Measurements from ENCODE around the gene E2F6.
A peak's percentile ranks its signal among the peaks of the same experiment; 100 is the strongest.

Gene E2F6, protein sequence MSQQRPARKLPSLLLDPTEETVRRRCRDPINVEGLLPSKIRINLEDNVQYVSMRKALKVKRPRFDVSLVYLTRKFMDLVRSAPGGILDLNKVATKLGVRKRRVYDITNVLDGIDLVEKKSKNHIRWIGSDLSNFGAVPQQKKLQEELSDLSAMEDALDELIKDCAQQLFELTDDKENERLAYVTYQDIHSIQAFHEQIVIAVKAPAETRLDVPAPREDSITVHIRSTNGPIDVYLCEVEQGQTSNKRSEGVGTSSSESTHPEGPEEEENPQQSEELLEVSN

DNA sequence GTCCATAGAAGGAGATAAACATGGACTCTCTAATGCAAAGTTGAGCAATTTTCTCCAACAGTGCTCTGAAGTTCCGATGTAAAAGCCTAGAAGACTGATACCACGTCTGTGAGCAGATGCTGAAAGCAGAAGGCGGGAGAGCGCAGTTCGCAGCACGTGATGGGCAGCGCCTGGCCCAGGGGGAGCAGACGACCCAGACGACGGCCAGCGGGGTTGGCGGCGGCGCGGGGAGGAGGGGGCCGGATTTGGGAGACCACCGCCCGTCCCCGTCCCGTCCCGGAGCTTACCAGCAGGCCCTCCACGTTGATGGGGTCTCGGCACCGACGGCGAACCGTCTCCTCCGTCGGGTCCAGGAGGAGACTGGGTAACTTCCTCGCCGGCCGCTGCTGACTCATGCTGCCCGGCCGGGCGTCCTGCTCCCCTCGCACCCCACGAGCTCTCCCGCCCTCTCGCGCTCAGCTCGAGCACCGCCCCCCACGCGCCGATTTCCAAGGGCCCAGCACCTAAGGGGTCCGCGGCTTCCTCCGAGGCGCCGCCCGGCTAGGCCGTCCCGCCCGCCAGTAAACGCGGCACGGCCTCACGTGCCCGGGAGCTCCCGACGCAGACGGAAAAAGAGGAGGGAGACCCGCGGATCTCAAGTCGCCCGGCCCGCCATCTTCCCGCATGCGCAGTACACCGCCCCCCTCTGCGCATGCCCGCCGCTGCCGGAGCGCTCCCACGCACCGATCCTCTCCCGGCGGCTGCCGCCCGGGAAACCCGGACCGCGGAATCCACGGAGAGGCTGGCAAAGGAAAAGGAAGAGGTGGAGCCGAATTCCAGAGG, at the start of gene E2F6:
Gene E2F6, minus strand, starts transcription at position 677 of the 822 bp plus-strand sequence. Its CDS starts 282 bp downstream, at position 395.
- peak within 1 kb of the TSS; percentile 61 for H3K4me3 ChIP-seq (ENCODE audit: low read depth, low read length)
- peak; percentile 66 for DNase-seq (ENCODE audit: low read depth)

DNA sequence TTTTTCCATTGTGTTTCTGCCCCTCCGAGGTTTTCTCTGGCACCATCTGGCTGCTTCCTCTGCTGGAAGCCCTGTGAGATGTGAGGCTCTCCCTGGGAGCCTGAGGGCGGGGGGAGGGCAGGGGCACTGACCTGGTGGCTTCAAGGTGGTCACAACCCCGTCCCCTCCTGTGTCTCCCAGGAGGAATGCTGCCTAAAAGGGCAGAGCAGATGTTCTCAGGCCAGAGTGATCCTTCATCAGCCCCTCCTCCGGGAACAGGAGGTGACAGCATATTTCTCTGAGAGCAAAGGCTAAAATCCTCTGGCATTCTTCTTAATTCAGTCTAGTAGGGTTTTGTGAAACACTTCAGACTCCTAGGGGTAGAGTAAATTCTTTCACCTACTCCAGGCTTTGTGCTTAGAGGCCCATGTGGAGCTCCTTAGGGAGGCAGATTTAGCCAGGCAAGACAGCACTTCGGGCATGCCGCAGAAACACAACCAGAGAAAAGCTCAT, 49.6 kb upstream of the E2F6 start:
- no peak overlapping the region for H3K4me3 ChIP-seq (ENCODE audit: low read depth, low read length)
- DNase-seq (ENCODE audit: low read depth): no peak

DNA sequence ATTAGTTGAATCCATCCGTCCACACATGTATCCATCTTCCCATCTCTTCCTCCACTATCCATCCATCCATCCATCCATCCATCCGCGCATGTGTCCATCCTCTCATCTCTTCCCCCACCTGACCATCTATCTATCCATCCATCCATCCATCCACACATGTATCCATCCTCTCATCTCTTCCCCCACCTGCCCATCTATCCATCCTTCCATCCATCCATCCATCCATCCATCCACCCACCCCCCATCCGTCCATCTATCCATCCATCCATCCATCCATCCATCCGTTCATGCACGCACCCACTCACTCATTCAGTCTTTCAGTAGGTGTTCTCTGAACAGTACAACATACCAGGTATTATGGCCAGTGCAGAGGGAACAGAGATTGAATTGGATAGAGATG, 48.9 kb upstream of the E2F6 start:
- H3K4me3 ChIP-seq (ENCODE audit: low read depth, low read length): no peak overlapping the region
- DNase-seq (ENCODE audit: low read depth): no peak

DNA sequence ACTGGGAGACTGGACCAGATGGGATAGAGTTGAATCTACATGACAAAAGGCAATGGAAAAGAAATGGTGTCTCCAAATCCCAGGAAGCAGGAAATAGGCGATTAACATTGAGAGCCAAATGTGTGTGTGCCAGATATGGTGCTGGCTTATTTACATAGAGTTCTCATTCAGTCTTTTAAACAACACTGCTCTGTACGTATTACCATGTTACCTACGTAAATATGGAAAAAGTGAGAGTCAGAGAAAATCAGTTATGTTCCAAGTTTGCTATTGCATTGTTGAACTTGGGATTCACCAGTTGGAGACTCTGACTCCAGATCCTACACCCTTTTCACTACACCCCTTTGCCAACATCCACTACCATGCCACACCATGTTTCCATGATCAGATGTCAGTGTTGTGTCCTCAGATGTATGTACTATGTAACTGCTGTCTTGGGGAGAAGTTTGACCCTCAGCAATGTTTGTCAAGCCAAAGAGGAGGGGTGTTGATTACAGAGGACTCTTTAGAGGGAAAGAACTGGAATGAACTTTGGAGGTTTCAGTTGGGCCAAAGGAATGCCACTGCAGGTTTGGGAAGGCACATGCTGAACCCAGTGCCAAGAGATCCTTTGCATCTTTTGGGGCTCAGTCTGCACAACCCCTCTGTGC, 48.2 kb upstream of the E2F6 start:
- H3K4me3 ChIP-seq (ENCODE audit: low read depth, low read length): no peak overlapping the region
- DNase-seq (ENCODE audit: low read depth): no peak

DNA sequence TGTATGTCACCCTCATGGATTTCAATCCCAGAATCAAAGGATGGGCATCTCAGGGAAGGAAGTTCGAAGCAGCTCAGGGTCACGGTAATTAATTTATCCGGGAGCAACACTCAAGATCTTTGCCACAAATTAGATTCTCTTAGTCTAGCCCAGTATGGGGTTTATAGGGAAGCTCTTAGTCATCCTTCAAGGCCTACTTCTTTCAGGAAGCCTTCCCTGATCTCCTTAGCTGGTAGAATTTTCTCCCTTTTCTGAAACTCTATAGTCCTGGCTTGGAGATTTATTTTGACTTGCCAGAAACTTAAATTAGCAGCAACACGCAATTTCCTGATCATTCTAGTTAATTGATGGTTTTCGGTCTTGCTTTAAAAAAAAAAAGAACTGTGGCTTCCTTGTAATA, 47.4 kb upstream of the E2F6 start:
- H3K4me3 ChIP-seq (ENCODE audit: low read depth, low read length): no peak overlapping the region
- DNase-seq (ENCODE audit: low read depth): no peak

DNA sequence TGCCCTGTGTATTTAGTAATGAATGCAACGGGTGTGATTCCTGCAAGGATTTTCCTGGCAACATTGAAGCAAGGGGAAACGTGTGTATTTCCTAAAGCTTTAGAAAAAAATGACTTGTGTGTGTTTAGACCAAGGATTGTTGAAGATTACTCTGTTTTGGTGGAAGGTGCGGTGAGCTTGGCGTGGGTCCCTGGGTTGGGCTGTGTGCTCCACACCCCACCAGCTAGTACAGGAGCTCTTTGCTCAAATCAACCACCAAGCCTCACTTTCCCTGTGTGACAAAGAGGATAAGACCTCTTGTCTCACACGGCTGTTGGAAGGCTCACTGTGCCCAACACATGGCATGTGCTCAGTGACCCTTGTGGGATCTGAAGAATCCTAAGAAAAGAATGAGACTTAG, 46.5 kb upstream of the E2F6 start:
- no peak for DNase-seq (ENCODE audit: low read depth)
- H3K4me3 ChIP-seq (ENCODE audit: low read depth, low read length): no peak overlapping the region

DNA sequence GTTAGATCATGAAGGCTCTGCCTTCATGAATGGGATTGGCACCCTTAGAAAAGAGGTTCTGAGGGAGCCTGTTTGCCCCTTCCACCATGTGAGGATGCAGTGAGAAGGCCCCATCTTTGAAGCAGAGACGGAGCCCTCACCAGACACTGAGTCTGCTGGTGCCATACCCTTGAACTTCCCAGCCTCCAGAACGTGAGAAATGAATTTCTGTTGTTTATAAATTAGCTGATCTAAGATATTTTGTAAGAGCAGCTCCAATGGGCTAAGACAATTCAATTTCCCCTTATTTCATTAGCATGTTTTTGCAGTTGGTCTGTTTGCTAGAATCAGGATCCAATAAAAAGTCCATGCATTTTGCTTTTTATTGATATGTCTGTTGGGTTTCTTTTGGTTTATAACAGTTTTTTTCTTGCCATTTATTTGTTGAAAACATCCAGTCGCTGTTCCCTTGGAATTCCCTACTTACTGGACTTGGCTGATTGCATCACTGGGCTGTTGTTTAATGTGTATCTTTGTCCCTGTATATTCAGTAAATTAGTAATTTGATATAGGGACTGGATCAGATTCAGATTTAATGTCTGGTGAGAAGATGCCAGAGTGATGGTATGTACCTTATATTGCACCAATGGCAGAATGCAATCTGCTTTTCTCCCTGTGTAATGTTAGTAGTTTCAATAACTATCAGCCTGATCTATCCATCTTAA, 43.8 kb upstream of the E2F6 start:
- H3K4me3 ChIP-seq (ENCODE audit: low read depth, low read length): no peak overlapping the region
- DNase-seq (ENCODE audit: low read depth): no peak

DNA sequence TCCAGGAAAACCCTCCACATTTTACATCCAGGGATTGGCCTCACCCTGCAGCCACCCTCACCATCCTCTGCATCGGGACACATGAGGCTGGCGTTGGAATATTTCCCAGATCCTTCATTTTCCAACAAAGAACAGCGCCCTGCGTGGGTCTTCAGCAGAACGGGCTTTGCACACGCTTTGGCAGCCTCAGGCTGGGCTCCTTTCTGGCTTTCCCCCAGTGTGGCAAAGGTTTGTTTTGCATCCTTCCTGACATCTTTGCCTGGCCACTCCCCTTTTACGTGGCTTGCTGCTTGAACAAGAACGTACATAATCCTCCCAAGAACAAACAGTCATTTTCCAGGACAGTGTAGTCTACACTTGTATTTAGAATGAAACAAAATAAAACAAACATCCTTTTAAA, 42.3 kb upstream of the E2F6 start:
- DNase-seq (ENCODE audit: low read depth): no peak
- H3K4me3 ChIP-seq (ENCODE audit: low read depth, low read length): no peak overlapping the region

DNA sequence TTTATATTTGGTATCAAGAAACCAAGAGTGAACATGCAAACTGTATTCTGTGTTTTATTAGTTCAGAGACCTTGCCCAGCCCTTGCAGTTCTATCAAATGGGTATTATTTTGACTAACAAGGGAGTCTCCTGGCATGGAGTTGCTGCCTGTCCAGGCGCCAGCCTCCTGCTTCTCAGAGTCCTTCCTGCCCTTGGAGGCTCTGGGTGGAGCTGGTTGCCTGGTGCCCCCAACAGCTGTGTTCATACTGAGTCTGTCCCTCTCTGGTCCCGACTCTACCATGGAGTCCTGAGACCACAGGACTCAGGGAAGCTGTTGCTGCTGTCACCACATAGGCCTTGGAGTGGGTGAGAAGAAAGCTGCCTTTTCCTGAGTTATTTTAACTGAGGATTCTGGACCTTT, 41.6 kb upstream of the E2F6 start:
- no peak for DNase-seq (ENCODE audit: low read depth)
- no peak overlapping the region for H3K4me3 ChIP-seq (ENCODE audit: low read depth, low read length)

DNA sequence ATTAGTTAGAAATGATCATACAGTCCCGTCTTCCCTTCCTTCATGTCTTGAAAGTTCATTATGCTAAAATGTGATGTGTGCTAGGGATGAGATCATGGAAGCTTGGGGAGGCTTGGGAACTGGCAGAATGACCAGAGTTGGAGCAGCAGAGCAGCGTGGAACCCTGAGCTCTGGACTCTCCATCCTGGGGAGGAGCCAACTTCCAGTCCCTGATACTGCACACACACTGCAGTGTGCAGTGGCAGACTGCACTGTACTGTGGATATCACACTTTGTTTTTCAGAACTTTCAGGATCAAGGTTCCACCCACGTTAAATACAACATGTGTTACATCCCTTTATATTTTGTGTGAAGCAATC, 40.6 kb upstream of the E2F6 start:
- no peak overlapping the region for H3K4me3 ChIP-seq (ENCODE audit: low read depth, low read length)
- no peak for DNase-seq (ENCODE audit: low read depth)

DNA sequence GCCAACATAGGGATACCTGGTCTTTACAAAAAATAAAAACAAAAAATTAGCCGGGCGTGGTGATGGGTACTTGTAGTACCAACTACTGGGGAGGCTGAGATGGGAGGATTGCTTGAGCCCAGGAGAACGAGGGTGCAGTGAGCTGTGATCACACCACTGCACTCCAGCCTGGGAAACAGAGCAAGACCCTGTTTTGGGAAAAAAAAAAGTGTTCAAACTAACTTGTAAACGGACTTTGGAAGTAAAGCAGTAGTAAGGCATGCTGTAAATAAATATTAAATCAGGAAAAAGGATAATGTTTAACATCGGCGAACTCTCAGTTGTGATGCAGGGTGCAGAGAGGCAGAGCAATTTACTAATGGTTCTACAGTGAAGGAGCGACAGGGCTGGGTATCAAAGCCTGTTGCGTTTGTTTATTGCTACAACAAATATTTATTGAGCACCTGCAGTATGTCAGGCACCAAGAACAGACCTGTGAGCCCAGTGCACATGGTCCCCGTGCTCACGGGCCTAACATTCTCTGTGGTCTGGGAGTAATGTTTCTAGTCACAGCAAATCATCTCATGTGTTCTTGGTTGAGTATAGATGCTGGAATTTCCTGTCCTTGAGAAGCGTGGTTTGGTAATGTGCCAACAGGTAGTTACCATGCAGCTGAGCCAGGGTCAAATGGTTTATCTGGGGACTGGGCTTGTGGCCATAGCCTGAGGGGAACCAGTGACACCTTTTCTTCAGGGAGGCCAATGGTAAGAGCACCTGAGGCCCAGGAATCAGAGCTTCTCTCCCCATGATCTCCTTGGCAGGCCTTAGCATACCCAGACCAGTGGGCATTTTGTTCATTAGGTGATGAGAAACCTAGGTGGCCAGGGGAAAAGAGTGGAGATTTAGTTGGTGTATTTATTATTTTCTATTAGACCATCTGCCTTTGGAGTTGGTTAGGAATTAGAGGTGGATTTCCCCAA, 40.0 kb upstream of the E2F6 start:
- DNase-seq (ENCODE audit: low read depth): no peak
- no peak overlapping the region for H3K4me3 ChIP-seq (ENCODE audit: low read depth, low read length)

DNA sequence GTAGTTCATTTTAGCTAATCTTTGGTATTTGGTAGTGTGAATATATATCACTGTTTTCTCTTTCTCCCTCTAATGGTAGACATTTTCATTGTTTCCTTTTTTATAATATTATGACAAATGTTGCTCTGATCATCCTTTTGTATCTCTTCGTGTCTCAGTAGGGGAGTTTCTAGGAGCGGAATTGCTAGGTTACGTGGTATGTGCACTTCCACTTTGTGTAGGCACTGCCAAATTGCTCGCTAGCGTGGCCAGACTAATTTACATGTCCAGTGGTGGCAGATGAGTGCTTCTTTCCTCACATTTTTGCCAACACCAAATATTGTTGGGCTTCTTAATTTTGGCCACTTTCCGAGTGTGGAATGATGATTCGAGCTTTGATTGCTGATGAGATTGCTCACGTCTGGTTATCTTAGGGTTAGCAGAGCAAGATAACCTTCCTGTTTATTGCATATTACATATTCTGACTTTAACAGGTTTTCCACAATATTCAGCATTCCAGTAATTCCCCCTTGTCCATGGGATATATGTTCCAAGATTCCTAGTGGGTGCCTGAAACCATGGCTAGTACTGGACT, 37.5 kb upstream of the E2F6 start:
- no peak overlapping the region for H3K4me3 ChIP-seq (ENCODE audit: low read depth, low read length)

DNA sequence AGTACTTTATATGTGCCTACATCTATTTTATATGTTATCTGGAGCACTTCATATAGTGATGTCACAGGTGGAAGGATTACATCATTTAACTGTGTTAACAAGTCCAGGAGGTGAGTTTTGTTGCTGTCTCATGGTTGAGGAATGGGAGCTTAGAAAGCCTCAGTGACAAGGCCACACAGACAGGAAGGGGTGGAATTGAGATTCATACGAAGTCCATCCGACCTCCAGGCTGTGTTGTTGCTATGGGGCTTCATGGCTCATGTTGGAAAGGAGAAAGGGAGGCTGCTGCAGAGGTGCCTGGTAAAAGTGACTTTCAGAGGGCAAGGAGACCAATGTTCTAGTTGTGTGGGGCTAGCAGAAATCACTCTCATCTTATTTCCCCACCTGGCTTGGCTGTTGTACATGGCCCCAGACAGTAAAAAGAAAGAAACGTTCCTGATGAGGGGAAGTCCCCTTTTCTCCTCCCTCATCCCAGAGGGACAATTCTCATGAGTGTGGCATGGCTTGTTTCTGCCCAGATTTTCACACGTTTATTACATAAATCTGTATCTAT, 36.9 kb upstream of the E2F6 start:
- no peak overlapping the region for H3K4me3 ChIP-seq (ENCODE audit: low read depth, low read length)
- DNase-seq (ENCODE audit: low read depth): no peak

More for the DNA sequence above, 37.5 kb upstream of the E2F6 start:
- DNase-seq (ENCODE audit: low read depth): no peak

DNA sequence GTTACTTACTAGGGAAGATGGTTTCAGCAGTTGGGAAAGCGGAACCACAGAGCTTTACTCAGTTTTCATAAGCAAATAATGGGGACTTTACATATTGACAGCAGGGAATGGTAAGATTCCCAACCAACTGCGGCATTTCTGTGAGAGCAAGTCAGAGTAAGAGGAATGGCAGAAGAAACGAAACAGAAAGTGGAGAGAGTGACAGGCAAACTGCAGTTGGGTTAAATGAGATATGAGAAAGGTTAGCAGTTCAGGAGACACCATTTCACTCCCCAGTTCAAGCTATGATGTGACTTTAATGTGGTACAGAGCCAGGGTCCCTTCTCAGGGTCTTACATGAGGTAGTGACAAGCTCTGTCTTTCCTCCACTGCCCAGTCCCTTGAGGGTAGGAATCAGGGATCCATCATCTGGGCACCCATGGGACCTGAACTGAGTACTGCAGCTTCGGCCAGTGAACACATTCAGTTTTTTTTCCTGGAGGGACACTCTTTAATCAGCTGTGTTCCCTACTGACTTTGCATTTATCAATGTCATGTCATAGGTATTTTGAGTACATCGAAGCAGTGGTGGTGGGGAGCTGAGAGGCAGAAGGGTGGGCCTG, 34.8 kb upstream of the E2F6 start:
- no peak for DNase-seq (ENCODE audit: low read depth)
- H3K4me3 ChIP-seq (ENCODE audit: low read depth, low read length): no peak overlapping the region

DNA sequence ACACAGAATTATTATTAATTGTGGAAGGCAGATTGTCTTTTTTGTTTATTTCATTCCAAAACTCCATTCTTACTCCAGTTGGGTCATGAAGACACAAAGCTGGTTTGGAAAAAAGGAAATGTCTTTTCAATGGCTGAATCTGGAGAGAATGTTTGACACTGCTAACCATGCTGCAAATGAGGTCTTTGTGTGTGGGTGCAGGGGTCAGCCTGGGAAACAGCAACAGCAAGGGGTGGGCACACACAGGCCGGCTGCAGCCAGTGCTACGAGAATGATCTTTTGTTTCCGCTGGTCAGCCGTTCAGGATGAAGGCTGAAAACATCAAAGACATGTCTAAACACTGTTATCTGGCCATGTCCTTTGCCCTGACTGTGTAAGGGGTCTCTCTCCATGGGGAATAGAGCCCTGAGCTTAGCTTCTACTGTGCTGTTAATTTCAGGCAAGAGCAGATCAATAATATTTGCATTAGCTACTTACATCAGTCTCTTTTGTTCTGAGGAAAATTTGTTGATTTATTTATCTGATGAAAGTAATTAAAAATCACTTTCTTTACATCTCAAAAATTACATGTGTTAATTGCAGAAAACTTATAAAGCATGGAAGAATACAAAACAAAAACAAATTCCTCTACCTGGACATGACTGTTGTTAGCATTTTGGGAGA, 33.3 kb upstream of the E2F6 start:
- no peak for DNase-seq (ENCODE audit: low read depth)
- no peak overlapping the region for H3K4me3 ChIP-seq (ENCODE audit: low read depth, low read length)

DNA sequence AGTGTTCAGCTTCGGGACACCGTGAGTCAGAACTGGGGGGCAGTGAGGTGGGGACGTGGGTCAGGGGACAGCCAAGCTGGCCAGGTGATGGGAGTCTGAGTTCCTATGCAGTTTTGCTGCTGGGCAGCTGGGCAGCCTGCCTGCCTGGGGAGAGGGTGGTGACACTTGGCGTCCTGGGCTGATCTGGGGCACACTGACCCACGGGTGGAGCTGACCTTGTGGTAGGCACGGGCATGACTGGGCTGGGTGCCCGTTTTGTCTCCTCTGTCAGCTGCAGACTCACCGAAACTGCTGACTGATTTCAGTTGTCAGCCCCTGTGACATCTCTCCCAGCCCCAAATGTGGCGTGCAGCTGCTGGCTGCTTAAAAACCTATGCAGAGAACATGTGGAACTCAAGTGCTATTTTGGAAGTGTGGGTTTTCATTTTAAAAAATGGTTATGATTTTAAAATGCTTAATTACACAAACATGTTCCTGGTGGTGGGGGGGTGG, 32.6 kb upstream of the E2F6 start:
- DNase-seq (ENCODE audit: low read depth): peak; percentile 5
- H3K4me3 ChIP-seq (ENCODE audit: low read depth, low read length): no peak overlapping the region

Data from skeletal muscle cell (primary cell).